Measurements from ENCODE around the gene ACAA1. TPM values are rescaled to one million over a fixed set of nuclear protein-coding genes. Genes with fewer than 3 reads are reported as not detected.

Gene ACAA1
- total and polyA plus RNA-seq, 9 of the 15 experiments (the other 6 are each of a cell fraction or from before 2014, with no cell fraction given): 4.0 to 88.9 (median 57.2) TPM

- TF ChIP-seq E2F8 (IDR thresholded peaks at IDR 0.05; ENCODE audit: low read depth, partially characterized antibody): no peak
- TF ChIP-seq SLC30A9 (CRISPR knock-in tag; IDR thresholded peaks at IDR 0.05): no peak
- no peak for TF ChIP-seq ZNF583 (CRISPR knock-in tag; IDR thresholded peaks at IDR 0.05)
- TF ChIP-seq ZNF146 (CRISPR knock-in tag; IDR thresholded peaks at IDR 0.05; ENCODE audit: unreplicated experiment): no peak
- no peak for TF ChIP-seq NFE2L1 (tag; IDR thresholded peaks at IDR 0.05; ENCODE audit: borderline replicate concordance, low read depth)
- TF ChIP-seq ZNF384 (IDR thresholded peaks at IDR 0.05; ENCODE audit: low read depth, low read length): no peak
- TF ChIP-seq FOXK2 (conservative IDR thresholded peaks at IDR 0.05 in 1 of 2, IDR thresholded peaks at IDR 0.05 in 1 of 2; ENCODE audit: low read depth in 2 of 2): no peak
- no peak for TF ChIP-seq MAFG (tag; conservative IDR thresholded peaks at IDR 0.05)
Measured at GRCh38 chr3:38089163-38089562, 47.8 kb downstream of the ACAA1 start (continued).

All from K562 (cell line).